ENCODE data around the gene TGFB1I1.
"Not testable (repeated sequence)": the region's sequence is repeated elsewhere in the genome, so short reads cannot be mapped to it uniquely, and the experiment has no call there.

TGFB1I1 gene

DNA sequence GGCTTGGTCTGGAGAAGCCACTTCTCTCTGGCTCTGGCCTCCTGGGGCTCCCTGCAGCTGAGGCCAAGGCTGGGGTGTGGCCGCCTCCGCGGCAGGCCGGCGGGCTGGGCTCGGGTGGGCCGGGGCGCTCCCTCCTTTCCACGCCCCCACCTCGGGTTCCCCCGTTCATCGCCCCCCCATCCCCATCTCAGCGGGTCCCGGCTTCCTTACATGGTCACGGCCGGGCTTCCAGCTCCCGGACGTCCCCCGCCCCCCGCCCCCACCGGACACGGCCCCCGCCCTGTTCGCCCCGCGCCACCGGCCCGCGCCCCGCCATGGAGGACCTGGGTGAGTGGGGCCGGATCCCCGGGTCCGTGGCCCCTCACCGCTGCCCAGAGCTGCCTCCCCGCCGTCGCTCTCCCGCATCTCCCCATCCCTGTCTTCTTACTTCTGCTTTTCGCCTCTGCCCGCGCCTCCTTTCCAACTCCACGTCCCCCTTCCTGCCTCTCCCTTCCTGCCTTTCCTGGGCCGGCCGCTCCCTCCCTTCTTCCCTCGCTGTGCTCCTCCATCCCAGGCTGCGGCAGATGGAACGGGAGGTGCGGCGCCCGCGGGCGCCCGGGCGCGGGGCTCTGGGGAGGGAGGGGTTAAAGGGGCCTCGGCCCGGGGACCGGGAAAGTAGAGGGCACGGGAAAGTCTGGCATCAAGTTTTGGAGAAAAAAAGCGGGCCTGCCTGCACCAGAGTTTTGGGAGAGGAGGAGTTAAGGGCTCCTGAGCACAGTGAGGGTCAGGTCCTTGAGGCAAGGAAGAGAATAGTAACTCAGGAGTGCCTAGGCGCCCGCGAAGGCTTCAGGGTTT, at the start of gene TGFB1I1:
Gene TGFB1I1, plus strand, starts transcription at position 278 of the 834 bp plus-strand sequence. Its CDS starts 37 bp downstream, at position 315.
- peak in 1 of 3 donors; percentile 42 for DNase-seq

DNA sequence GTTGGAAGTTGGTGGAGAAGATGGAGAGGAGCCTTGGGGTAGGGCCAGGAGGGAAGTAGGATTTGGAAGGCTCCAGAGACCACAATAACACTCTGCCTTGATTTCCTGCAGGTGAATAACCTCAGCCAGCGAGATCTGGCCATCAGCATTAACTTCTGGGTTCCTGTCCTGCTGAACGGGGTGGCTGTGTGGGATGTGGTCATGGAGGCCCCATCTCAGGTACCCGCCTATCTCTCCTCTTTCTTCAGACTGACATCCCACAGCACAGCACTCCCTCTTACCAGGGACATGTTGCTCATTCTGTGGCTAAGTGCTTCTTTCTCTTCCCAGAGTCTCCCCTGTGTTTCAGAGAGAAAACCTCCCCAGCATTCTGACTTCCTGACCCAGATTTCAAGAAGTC, 48.7 kb upstream of the TGFB1I1 start:
- no peak for DNase-seq

DNA sequence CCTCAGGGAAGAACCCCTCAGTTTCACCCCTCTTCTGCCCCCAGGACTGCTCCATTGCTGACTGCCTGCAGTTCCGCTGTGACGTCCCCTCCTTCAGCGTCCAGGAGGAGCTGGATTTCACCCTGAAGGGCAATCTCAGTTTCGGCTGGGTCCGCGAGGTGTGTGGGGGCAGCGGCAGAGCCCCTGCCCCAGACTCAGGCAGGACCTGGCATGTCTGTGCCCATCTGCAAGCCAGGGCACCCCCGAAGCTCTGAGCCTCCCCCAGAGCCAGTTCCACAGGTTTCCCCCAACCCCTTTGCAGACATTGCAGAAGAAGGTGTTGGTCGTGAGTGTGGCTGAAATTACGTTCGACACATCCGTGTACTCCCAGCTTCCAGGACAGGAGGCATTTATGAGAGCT, 48.2 kb upstream of the TGFB1I1 start:
- no peak for DNase-seq

DNA sequence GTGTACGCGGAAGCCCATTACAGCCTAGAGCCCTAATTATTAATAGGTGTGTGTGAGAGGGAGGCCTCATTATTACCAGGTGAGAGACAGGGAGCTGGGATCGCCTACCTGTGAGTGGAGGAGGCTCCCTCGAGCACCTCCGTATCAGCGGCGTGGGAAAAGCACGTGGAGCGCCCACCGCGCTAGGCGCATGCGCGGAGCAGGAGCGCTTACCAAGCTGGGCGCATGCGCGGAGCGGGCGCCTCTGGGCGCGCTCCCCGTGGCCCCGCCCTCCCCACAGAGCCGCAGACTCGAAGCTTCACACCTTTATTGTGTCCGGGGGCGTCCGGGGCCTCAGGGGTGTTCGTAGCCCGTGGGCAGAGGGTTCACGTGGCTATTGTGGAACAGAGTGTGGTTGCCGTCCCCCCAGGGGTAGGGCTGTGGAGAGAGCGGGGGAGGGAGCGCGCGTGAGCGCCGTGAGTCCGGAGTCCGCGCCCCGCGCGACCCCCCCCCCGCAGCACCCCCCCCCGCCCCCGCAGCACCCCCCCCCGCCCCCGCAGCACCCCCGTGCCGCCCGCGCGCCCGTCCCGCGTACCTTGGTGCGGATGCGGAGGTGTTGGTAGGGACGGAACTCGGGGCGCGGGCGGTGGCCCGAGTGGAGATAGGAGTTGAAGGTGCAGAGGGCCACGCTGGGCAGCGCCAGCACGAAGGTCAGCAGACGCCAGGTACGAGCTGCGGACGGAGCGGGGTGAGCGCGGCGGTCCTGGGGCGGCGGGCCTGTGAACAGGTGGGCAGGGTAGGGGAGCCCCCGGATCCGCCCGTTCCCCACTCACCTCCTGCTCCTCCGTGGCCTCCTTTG, 44.3 kb upstream of the TGFB1I1 start:
- DNase-seq: peak; percentile 62 to 89 (median 82)

DNA sequence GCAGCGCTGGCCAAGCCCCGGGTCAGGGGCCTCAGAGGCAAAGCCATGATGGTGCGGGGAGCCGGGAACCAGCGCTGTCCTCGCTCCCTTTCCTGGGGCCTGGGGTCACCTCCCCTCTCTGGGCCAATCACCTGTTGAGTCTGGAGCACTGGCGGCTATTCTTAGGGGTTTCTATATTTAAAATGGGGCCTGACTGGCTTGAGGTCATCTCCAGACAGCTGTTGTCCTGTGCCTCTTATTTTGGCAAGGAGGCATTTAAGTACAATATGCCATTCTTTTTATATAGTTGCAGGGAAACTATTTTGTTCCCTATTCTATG, 43.7 kb upstream of the TGFB1I1 start, which contains the start of gene COX6A2:
Gene COX6A2, minus strand, starts transcription at position 82 of the 319 bp plus-strand sequence. Its CDS starts 35 bp downstream, at position 47.
- no peak for DNase-seq

DNA sequence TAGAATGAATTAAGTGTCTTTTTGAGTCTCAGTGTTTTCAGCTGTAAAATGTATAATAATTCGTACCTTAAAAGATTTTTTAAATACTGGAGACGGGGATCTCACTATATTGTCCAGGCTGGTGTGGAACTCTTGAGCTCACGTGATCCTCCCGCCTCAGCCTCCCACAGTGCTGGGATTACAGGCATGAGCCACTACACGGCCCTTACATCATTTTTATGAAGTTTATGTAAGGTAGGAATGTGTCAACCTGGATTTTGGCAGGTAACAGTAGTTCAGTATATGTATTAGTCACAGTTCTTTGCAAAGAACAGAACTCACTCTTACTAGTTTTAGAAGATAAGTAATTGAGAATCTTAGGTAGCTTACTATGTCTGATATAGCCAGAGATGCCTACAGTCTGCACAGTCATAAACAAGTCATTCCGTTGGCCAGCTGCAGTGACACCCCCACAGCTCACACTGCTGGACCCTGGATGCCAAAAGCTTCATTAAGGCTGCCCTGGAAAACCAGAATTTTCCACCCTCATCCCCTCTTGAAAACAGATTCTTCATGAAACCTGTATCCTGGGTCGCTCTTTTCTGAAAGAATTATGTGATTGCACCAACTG, 43.2 kb upstream of the TGFB1I1 start:
- DNase-seq: no peak

DNA sequence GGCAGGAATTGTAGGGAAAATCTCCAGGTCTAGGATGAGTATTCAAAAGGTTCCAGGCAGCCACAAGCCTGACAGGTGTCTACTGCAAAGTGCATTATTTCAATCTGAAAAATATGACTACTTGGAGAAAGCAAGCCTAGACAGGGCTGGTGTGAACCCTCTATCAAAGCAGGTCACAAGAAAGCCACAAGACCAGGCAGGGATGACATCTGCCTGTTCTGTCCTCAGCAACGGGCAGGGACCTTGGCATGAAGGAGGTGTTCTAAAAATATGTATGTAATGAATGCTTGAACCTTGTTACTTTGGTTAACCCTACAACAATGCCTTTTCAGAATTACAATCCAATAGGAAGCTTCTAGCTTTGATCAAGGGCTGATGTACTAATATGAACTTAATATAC, 42.6 kb upstream of the TGFB1I1 start:
- DNase-seq: no peak

DNA sequence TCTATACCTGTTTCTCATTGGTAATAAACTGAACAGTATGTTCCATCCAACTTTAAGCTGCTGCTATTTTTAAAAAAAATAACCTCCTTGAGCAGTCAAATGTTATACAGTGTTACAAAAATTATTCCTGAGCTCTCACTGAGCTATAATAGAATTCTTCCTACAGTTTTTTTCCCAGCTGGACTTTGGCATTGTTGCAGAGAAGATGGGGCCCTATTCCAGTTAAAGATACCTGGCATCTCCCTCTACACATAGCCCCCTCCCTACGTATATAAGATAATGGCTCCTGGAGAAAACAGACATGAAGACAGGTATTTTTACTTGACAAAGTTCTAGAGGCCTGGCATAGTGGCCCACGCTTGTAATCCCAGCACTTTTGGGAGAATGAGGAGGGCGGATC, 42.2 kb upstream of the TGFB1I1 start:
- no peak for DNase-seq

DNA sequence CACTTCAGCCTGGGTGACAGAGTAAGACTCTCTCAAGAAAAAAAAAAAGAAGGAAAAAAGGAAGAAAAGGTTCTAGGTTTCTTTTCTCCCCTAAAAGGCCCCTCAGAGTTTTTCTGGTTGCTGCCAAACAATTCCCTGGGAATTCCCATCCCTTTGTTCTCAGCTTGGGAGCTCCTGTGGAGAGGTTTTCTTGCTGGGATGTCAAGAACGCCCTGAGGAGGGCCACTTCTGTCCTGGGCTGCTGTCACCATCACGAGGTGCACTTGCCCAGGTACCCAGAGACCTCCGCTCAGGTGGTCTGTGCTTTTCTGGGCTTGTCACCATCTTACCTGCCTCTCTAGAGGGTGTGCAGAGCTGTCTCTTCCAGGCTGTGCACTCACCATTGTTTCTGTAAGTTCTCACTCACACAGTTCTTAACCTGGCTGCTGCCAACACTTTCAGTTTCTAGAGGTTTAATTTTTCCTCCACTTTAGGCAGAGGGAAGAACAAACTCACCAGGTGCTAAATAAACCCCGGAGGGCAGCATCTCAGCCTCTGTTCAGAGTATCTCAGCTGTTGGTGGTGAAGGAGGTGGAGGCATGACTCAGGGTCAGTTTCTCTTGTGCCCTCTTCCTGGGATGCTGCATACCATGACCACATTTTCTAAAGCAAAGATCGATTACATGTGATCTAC, 41.4 kb upstream of the TGFB1I1 start:
- no peak for DNase-seq

DNA sequence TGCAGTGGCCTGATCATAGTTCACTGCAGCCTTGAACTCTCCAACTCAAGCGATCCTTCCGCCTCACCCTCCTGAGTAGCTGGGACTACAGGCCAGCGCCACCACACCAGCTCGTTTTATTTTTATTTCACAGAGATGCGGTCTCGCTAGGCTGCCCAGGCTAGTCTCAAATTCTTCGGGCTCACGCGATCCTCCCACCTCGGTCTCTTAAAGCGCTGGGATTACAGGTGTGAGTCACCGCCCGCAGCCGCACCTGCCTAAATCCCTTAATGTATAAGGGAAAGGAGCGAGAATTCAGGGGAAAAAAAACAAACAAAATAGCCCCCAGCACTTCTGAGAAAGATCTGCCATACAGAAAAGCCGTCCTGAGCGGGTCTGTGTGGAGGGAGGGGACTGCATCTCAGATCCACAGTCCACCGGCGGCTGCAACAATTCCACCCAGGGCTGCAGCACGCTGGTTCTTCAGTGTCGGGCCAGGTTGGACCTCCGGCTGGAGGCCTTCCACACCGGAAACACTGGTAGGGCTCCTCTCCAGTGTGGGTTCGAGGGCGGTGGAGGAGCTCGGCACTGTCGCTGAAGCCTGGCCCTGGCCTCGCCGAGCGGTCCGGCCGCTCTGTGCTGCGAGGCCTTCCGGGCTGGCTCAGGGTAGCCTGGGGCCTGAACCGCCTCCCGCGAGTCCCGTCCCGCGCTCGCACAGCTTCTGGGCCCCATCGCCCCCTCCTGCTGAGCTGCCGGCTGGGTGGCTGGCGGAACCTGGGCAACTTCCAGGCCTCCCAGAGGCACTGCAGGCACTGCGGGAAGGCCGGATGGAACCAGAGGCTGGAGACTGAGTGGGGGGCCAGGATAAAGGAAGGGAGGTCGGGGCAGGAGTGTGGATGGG, 36.4 kb upstream of the TGFB1I1 start:
- DNase-seq: no peak

DNA sequence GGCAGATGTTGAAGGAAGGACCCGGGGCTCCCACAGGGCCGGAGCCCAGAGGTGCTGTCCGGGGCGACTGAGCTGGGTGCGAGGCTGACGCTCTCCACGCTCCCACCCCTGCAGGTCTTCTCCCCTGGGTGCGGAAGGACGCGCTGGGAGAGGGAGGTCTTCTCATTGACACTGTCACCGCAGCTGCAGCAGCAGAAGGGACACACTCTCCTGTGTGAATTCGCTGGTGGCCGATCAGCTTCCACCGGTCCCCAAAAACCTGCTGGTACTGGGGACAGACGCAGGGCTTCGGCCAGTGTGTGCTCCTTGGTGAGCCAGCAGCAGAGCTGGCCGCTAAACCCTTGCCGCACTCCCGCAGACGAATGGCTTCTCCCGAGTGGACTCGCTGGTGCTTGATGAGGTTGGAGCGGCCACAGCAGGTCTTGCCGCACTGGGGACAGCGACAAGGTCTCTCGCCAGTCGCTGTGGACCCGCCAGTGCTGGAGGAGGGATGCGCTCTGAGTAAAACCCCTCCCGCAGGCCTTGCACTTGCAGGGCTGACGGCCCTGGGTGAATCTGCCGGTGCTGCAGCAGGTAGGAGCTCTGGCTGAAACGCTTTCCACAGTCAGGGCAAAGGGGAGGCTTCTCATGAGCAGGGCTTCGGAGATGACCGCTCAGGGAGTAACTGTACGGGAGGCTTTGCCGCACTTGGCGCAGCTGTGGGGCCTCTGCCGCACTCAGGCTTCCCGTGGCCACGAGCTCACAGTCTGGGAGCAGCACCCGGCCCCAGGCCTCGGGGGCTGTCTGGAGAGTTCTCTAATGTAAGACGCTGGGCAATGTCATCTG, 35.5 kb upstream of the TGFB1I1 start:
- DNase-seq: no peak

DNA sequence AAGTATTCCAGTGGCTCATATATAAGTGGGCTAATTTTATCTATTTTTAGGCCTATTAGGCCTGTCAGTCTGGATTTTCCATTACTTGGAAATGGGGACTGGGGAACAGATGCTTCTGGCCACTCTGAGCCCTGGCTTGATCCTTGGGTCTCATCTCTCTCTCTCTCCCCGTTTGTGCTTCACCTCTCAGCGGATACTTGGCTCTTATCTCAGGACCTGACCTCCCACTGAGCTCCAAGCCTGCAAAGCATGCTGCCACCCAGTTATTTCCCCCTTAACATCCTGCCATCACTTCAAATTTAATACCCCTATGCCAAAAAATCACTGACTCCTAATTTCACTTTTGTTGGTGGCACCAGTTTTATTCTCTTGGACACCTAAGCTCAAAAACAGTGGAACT, 33.5 kb upstream of the TGFB1I1 start:
- DNase-seq: no peak

DNA sequence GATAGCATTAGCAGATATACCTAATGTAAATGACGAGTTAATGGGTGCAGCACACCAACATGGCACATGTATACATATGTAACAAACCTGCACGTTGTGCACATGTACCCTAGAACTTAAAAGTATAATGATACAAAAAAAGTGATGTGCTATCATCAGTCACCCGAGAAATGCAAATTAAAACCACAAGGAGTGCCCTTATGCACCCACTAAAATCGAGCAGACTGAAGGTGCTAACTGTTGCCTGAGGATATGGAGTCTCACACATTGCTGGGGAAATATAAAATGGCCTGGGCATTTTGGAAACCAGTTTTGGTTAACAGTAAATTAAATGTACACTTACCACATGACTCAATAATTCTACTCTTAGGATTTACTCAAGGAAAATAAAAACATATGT, 32.9 kb upstream of the TGFB1I1 start:
- not testable (repeated sequence) for DNase-seq

DNA sequence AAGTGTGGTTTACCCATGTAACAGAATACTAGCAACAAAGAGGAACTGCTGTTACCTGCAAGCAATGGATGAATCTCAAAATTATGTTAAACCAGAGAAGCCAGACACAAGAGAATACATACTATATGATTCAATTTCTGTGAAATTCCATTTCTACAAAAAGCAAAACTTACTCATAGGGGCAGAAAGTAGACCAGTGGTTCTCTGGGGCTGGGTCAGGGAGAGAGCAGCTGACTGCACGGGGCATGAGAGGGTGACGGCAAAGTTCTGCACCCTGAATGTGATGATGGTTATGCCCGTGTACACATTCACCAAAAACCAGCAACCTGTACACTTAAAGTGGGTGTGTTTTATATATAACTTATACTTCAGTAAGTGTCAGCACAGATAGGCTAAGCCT, 32.4 kb upstream of the TGFB1I1 start:
- no peak for DNase-seq

DNA sequence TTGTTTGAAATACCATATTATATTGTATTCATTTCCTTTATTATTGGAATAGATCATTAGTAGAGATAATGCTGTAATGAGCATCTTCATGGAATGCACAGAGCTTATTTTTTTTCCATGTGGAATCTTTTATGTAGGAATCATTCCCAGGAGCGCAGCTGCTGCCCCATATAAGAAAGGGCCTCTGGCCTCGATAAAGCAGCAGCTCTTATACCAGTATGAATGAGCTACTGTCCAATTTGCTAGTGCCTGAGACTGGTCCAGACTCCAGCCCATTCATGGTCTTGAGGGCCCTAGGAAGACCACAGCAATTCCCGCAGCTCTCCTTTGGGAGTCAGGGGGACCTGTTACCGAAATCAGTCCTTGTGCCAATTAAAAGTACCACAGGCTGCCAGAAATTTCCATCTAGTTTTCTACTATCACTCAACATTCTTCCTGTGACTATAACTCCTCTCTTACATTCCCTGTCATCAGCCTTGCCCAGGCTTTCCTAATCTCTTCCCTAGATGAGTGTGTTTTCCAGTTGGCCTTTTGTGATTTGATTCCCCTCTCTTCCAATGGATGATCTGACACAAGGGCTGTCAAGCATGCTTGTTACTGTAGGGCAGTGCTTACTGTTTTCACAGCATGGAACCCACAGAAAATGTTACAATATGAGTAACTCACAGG, 31.3 kb upstream of the TGFB1I1 start:
- no peak for DNase-seq

DNA sequence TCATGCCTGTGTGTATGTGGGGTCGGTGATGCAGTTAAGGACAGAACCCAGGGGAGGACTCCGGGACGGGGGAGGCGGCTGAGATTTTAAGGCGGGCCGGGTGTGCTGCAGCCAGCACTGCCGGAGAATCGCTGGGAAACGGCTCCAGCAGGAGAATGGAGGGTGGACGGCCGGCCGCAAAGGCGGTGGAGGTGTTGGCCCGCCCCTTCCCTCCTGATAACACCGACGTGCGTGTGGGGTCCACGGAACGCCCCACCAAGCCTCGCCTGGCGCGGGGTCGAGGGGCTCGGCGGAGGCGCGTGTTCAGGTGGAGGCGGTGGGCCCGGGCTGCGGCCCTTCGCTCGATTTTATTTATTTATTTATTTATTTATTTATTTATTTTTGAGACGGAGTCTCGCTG, 30.0 kb upstream of the TGFB1I1 start:
- no peak for DNase-seq

DNA sequence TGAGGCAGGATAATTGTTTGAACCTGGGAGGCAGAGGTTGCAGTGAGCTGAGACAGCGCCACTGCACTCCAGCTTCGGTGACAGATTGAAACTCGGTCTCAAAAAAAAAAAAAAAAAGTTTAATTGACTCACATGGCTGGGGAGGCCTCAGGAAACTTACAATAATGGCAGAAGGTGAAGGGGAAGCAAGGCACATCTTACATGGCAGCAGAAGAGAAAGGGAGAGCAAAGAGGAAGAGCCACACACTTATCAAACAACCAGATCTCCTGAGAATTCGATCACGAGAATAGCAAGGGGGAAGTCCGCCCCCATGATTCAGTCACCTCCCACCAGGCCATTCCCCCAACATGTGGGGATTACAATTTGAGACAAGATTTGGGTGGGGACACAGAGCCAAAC, 26.0 kb upstream of the TGFB1I1 start:
- not testable (repeated sequence) for DNase-seq

DNA sequence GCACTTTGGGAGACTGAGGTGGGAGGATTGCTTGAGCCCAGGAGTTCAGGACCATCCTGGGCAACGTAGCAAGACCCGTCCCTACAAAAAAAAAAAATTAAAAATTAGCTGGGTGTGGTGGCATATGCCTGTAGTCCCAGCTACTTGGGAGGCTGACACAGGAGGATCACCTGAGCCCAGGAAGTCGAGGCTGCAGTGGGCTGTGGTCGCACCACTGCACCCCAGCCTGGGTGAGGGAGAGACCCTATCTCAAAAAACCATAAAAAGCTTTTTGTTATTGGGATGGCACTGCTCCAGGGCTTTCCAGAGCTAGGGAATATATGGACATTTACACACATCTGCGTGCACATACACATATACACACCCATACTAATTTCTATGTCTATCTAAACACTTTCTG, 20.8 kb upstream of the TGFB1I1 start:
- DNase-seq: no peak

DNA sequence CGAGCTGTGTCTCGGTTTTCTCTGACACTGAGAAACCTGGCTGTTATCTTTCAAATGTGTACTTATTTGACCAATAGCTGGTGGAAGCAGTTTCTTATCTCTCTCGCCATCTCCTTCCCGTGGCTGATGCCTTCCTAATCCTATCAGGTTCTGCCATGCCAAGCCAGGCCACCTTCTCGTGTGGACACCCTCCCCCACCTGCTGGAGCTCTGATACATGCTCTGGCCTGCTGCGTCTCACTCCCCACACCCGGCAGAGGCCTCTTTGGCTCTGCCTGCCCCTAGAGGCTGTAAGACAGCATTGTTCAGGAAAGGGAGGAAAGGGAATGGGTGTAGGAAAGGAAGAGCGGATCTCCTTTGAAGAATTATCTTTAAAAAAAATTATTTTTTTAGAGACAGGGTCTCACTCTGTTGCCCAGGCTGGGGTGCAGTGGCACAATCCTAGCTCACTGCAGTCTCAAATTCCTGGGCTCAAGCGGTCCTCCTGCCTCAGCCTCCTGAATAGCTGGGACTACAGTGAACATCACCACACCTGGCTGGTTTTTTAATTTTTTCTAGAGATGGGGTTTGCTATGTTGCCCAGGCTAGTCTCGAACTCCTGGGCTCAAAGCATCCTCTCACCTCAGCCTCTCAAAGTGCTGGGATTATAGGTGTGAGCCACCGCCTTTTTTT, 20.1 kb upstream of the TGFB1I1 start:
- DNase-seq: peak; percentile 53 to 69 (median 56)

DNA sequence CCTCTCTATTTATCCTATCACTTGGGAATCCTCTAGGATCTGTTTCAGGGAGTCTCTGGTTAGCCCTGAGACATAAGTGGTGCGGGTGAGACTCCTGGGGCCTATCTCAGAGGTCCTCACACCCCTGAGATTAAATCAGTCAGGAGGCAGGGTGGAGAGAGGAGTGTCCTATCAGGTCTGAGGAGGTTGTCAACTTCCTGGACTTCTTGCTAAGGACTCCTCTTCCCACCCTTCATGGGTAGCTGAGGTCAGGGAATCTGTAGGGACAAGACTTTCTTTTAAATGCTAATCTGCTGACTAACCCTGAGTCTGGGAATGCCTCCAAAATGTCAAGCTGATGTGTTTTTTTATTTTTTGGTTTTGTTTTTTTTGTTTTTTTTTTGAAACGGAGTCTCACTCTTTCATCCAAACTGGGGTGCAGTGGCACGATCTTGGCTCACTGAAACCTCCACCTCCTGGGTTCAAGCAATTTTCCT, 19.3 kb upstream of the TGFB1I1 start:
- DNase-seq: peak in 2 of 3 donors; percentile 32 to 59

Measured in suppressor macrophage treated with lipopolysaccharide for 1 hour (primary cell).